ENCODE results near the gene PTCD2.

DNA sequence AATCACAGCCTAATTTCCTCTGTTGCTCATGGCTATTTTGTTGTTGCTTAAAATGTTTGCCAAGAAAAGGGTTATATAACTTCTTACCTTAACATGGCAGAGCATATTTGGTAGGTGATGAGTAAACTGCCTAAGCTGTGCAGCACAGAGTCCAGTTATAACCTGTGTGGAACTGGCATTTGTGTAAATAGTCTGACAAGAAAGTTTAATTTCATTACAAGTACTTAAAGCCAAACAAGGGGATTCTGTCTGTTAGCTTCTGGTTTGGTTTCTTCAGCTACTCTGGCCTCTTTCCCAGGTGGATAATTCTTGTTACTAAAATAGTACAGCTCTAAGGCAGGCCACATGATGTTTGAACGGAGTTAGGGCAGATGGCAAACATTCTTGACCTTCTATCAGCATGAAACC is 72.2 kb downstream of the PTCD2 start:
- no peak for TF ChIP-seq POLR2AphosphoS5 (IDR thresholded peaks at IDR 0.05; ENCODE audit: low read depth, low read length)
- TF ChIP-seq TAF1 (IDR thresholded peaks at IDR 0.05; ENCODE audit: borderline replicate concordance, insufficient read depth, low read length): no peak
- TF ChIP-seq, protein P1, sequence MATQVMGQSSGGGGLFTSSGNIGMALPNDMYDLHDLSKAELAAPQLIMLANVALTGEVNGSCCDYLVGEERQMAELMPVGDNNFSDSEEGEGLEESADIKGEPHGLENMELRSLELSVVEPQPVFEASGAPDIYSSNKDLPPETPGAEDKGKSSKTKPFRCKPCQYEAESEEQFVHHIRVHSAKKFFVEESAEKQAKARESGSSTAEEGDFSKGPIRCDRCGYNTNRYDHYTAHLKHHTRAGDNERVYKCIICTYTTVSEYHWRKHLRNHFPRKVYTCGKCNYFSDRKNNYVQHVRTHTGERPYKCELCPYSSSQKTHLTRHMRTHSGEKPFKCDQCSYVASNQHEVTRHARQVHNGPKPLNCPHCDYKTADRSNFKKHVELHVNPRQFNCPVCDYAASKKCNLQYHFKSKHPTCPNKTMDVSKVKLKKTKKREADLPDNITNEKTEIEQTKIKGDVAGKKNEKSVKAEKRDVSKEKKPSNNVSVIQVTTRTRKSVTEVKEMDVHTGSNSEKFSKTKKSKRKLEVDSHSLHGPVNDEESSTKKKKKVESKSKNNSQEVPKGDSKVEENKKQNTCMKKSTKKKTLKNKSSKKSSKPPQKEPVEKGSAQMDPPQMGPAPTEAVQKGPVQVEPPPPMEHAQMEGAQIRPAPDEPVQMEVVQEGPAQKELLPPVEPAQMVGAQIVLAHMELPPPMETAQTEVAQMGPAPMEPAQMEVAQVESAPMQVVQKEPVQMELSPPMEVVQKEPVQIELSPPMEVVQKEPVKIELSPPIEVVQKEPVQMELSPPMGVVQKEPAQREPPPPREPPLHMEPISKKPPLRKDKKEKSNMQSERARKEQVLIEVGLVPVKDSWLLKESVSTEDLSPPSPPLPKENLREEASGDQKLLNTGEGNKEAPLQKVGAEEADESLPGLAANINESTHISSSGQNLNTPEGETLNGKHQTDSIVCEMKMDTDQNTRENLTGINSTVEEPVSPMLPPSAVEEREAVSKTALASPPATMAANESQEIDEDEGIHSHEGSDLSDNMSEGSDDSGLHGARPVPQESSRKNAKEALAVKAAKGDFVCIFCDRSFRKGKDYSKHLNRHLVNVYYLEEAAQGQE (IDR thresholded peaks at IDR 0.05; ENCODE audit: insufficient read depth in 1 of 2, low read depth in 2 of 2, low read length in 2 of 2): no peak
- TF ChIP-seq SIN3A (IDR thresholded peaks at IDR 0.05; ENCODE audit: borderline replicate concordance, insufficient read depth, low read length): no peak
- TF ChIP-seq FOXP2 (optimal IDR thresholded peaks at IDR 0.05; ENCODE audit: borderline replicate concordance, extremely low read depth, extremely low read length, insufficient read depth): no peak
